Pancreas (tissue), 10 donors: ENCODE measurements around the gene C15orf39. TPM values are rescaled to one million over a fixed set of nuclear protein-coding genes. Genes with fewer than 3 reads are reported as not detected.

Experiments
- ATAC-seq, 4 donors: fragments of 200-7000 bp; cut with Tn5 transposase; one replicate each; pipeline versions ENCODE4 v1.8.0 to v1.9.1; 2020; ENCODE audit warnings: mild to moderate bottlenecking in 4 of 4, moderate library complexity in 4 of 4
- DNase-seq, 6 donors: peaks; one replicate each; pipeline ENCODE4 v3.0.0-alpha.2; 2020
- FAIRE-seq: peaks from 2 replicates; lab custom pipeline; 2012; peaks lifted over from hg19 to GRCh38; lab: Jason Lieb, UNC
- H3K27ac ChIP-seq, 4 donors: fragments of 200-600 bp; sonication (generic); 1 replicate in 3 of 4; 2 replicates in 1 of 4; pipeline versions ENCODE4 v1.5.0 to v1.8.0; 2020
- H3K27me3 ChIP-seq, 4 donors: fragments of 200-600 bp; one replicate each; pipeline ENCODE4 v1.8.0; 2021
- H3K36me3 ChIP-seq, 3 donors: fragments of 200-600 bp; sonication (generic) in 1 of 3; one replicate each; pipeline versions ENCODE4 v1.5.0 to v1.8.0; 2020 to 2021
- H3K4me1 ChIP-seq, 3 donors: fragments of 200-600 bp; one replicate each; pipeline ENCODE4 v1.8.0; 2021
- H3K4me3 ChIP-seq, 4 donors: fragments of 200-600 bp; sonication (generic) in 2 of 4; one replicate each; pipeline versions ENCODE4 v1.5.0 to v1.8.0; 2020 to 2021
- H3K9me3 ChIP-seq, 4 donors: fragments of 200-600 bp; one replicate each; pipeline ENCODE4 v1.8.0; 2021
- CTCF ChIP-seq, 4 donors: fragments of 200-600 bp; sonication (generic) in 3 of 4; IDR thresholded peaks; one replicate each; pipeline versions ENCODE4 v1.5.0 to v1.8.0; 2021; ENCODE audit warnings: antibody characterized with exemption in 4 of 4
- WGBS, 2 donors: extraction: QIAGEN DNeasy Blood & Tissue Kit; methylation state at CpG; one replicate each; pipeline ENCODE4 v1.1.7; 2013; 5-methylcytosine and 5-hydroxymethylcytosine counted together
- intact Hi-C, 3 donors: fragments of 100-400 bp; cut with DNase I; formaldehyde crosslinking; loops; one replicate each; pipeline versions ENCODE4 v1.11.1 to v1.14.2; 2022
- polyA plus RNA-seq, 2 donors: library from polyadenylated mRNA; stranded (reverse); fragments of 200-250 nt; gene quantifications; one replicate each; pipeline ENCODE4 v1.2.3, GENCODE V29; 2013
- total RNA-seq, 6 donors: library from RNA; stranded (reverse); fragmentation: NEBNext Ultra II Directional in 4 of 6; extraction: Animal tissue kit (Norgen Biotek cat#: 25700) in 4 of 6; gene quantifications; one replicate each; pipeline versions ENCODE4 v1.2.1 to v1.2.4, GENCODE V29; 2021 to 2023
- donor health status: healthy with polysubstance abuse.
- donor health status: DM: no; HTN: no; CAD: no; lungs with moderate emphysema.
- donor health status: DM: no; HTN: no; CAD: no.
- donor health status: control.
- donor health status: control.
- donor health status: Bipolar disorder and iron deficiency.
- donor health status: DM: yes; HTN: yes; CAD: no.
- donor health status: DM: no; HTN: no; CAD: no.
- donor health status: DM: no; HTN: no; CAD: no.
- donor health status: DM: yes; HTN: yes; CAD: no.

Gene C15orf39
- total and polyA plus RNA-seq, 8 donors, result 7.9 to 27.4 (median 12.7) TPM

GRCh38 chr15:75167588-75168350, 33.9 kb upstream of the C15orf39 start:
- TF ChIP-seq CTCF (IDR thresholded peaks at IDR 0.05), result no peak
- ATAC-seq, result no peak
- intact Hi-C loops, result no loop called here
- Histone ChIP-seq H3K4me1 (no peaks in the 10 kb centered on the region), H3K4me3 (no peak overlapping the region), H3K27ac (no peak overlapping the region), H3K9me3 (no peaks in the 10 kb centered on the region), H3K27me3 (no peaks in the 10 kb centered on the region), H3K36me3 (no peaks in the 10 kb centered on the region)
- FAIRE-seq, result no peak
- WGBS, 2 donors, result 69 to 72% methylated on average over 5 of the region's 5 CpGs
- DNase-seq, result no peak

GRCh38 chr15:75168374-75168773, 33.3 kb upstream of the C15orf39 start:
- H3K4me1 ChIP-seq, result no peaks in the 10 kb centered on the region
- DNase-seq (no peak), FAIRE-seq (no peak), ATAC-seq (no peak)
- H3K27ac ChIP-seq, result no peak overlapping the region
- no peak for TF ChIP-seq CTCF (IDR thresholded peaks at IDR 0.05)
- 78 to 80% methylated on average over 4 of the region's 4 CpGs for WGBS, 2 donors
- no peak overlapping the region for H3K4me3 ChIP-seq
- H3K27me3 ChIP-seq, result no peaks in the 10 kb centered on the region
- H3K9me3 ChIP-seq, result no peaks in the 10 kb centered on the region
- no peaks in the 10 kb centered on the region for H3K36me3 ChIP-seq
- intact Hi-C loops, result no loop called here

- H3K27ac ChIP-seq, result no peak overlapping the region
Observed at GRCh38 chr15:75170203-75170602, 31.5 kb upstream of the C15orf39 start.

GRCh38 chr15:75170711-75171341, 30.9 kb upstream of the C15orf39 start:
- H3K36me3 ChIP-seq, result no peaks in the 10 kb centered on the region
- ATAC-seq, result peak in 3 of 4 donors; percentile 17 to 65 (median 62)
- peaks cover 0 to 4% (median 0%) of the 10 kb centered on the region in 3 donors for H3K4me1 ChIP-seq
- H3K4me3 ChIP-seq, result no peak overlapping the region
- peak in 1 of 6 donors; percentile 33 for DNase-seq
- no peak for TF ChIP-seq CTCF (IDR thresholded peaks at IDR 0.05)
- H3K9me3 ChIP-seq, result no peaks in the 10 kb centered on the region
- WGBS, 2 donors, result 58 to 65% methylated on average over 6 of the region's 6 CpGs
- H3K27me3 ChIP-seq, result no peaks in the 10 kb centered on the region
- intact Hi-C loops, result no loop called here
- no peak overlapping the region for H3K27ac ChIP-seq
- FAIRE-seq, result no peak

More at GRCh38 chr15:75170203-75170602, 31.5 kb upstream of the C15orf39 start:
- FAIRE-seq (no peak), ATAC-seq (no peak), DNase-seq (no peak)
- Histone ChIP-seq H3K4me3 (no peak overlapping the region), H3K36me3 (no peaks in the 10 kb centered on the region), H3K27me3 (no peaks in the 10 kb centered on the region), H3K9me3 (no peaks in the 10 kb centered on the region), H3K4me1 (no peaks in the 10 kb centered on the region)
- intact Hi-C loops, result no loop called here
- TF ChIP-seq CTCF (IDR thresholded peaks at IDR 0.05), result no peak
- 91 to 100% methylated on average over 1 of the region's 1 CpG for WGBS, 2 donors

- no peak for DNase-seq
- ATAC-seq, result no peak
- Histone ChIP-seq H3K27me3 (no peaks in the 10 kb centered on the region), H3K36me3 (no peaks in the 10 kb centered on the region), H3K4me1 (peaks cover 0 to 9% (median 0%) of the 10 kb centered on the region in 3 donors), H3K27ac (no peak overlapping the region), H3K9me3 (no peaks in the 10 kb centered on the region), H3K4me3 (no peak overlapping the region)
- FAIRE-seq, result no peak
- 80 to 88% methylated on average over 5 of the region's 5 CpGs for WGBS, 2 donors
- no peak for TF ChIP-seq CTCF (IDR thresholded peaks at IDR 0.05)
- intact Hi-C loops, result no loop called here
Observed at GRCh38 chr15:75171408-75171807, 30.3 kb upstream of the C15orf39 start.
